OCI-LY3 (cell line): ENCODE measurements around the gene SLC25A25.

Source experiments
- H2AFZ ChIP-seq: fragments of 200-600, 300-600 bp; shearing (Covaris generic); 2 replicates; pipeline ENCODE4 v1.6.0; 2014; ENCODE audit warnings: antibody characterized with exemption, low read depth, low read length
- H3K27ac ChIP-seq: fragments of 200-600, 300-600 bp; sonication (generic); 2 replicates; pipeline ENCODE4 v1.5.1; 2014; ENCODE audit warnings: mild to moderate bottlenecking, low read length, moderate library complexity, mixed read lengths
- H3K27me3 ChIP-seq: fragments of 200-600, 300-600 bp; sonication (generic); 2 replicates; pipeline ENCODE4 v1.6.1; 2014; ENCODE audit warnings: low read depth, low read length, mixed read lengths
- H3K36me3 ChIP-seq: fragments of 200-600, 300-600 bp; sonication (generic); replicated peaks from 2 replicates; pipeline ENCODE3; 2014; ENCODE audit warnings: low read depth, low read length, mixed read lengths
- H3K4me1 ChIP-seq: fragments of 300-600, 200-600 bp; sonication (generic); 2 replicates; pipeline ENCODE4 v1.6.1; 2014; ENCODE audit warnings: low read length, mixed read lengths
- H3K4me2 ChIP-seq: fragments of 200-600, 300-600 bp; sonication (generic); 2 replicates; pipeline ENCODE4 v1.6.1; 2014; ENCODE audit warnings: low read length, mixed read lengths
- H3K4me3 ChIP-seq: fragments of 300-600, 200-600 bp; sonication (generic); 2 replicates; pipeline ENCODE4 v1.5.1; 2014; ENCODE audit warnings: antibody characterized with exemption, mild to moderate bottlenecking, low read length, moderate library complexity
- H3K79me2 ChIP-seq: fragments of 300-600, 200-600 bp; shearing (Covaris generic); 2 replicates; pipeline ENCODE4 v1.6.1; 2014; ENCODE audit warnings: mild to moderate bottlenecking, low read length, mixed read lengths
- H3K9ac ChIP-seq: fragments of 300-600, 200-600 bp; shearing (Covaris generic); 2 replicates; pipeline ENCODE4 v1.6.0; 2014; ENCODE audit warnings: mild to moderate bottlenecking, low read length, moderate library complexity
- H3K9me3 ChIP-seq: fragments of 200-600, 300-600 bp; shearing (Covaris generic); 2 replicates; pipeline ENCODE4 v1.6.1; 2014; ENCODE audit warnings: low read length, mixed read lengths; ENCODE audit not compliant: insufficient read depth
- H4K20me1 ChIP-seq: fragments of 200-600, 300-600 bp; sonication (generic); 2 replicates; pipeline ENCODE4 v1.6.1; 2016; ENCODE audit warnings: low read length, mixed read lengths; ENCODE audit not compliant: insufficient read depth
- EZH2phosphoT487 ChIP-seq: fragments of 200-600 bp; shearing (Covaris generic); IDR thresholded peaks from 2 replicates; pipeline ENCODE4 v1.6.1; 2018; ENCODE audit warnings: antibody characterized with exemption, mixed run types, low read depth
- TF ChIP-seq, protein P1 (sequence below): fragments of 200-600, 300-600 bp; sonication (generic); IDR thresholded peaks from 2 replicates; pipeline ENCODE4 v1.5.1; 2014; ENCODE audit warnings: antibody characterized with exemption, low read length, low read depth

The SLC25A25 gene

DNA sequence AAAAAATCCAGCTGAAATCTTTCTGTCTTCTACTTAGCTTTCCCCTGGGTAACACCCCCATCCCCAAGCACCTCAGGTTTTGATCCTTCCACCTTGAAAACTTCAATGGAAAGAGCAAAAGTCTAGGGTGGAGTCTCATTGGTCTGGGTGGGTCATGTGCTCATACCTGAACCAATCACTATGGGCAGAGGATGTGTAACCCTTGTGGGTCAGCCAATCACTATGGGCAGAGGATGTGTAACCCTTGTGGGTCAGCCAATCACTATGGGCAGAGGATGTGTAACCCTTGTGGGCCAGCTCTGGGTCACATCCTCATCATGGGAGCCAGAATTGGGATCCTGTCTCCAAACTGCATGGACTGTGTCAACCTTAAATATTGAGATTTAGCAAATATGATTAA is 19.4 kb upstream of the SLC25A25 start:
- H3K9ac ChIP-seq, result no peak overlapping the region
- no peaks in the 10 kb centered on the region for H3K9me3 ChIP-seq
- H3K27me3 ChIP-seq, result no peaks in the 10 kb centered on the region
- no peak overlapping the region for H3K4me2 ChIP-seq
- H4K20me1 ChIP-seq, result no peaks in the 10 kb centered on the region
- no peak overlapping the region for H3K27ac ChIP-seq
- no peaks in the 10 kb centered on the region for H3K4me1 ChIP-seq
- no peaks in the 10 kb centered on the region for H3K79me2 ChIP-seq
- no peaks in the 10 kb centered on the region for H3K36me3 ChIP-seq
- no peak overlapping the region for H2AFZ ChIP-seq
- no peak overlapping the region for H3K4me3 ChIP-seq
- TF ChIP-seq, protein P1, sequence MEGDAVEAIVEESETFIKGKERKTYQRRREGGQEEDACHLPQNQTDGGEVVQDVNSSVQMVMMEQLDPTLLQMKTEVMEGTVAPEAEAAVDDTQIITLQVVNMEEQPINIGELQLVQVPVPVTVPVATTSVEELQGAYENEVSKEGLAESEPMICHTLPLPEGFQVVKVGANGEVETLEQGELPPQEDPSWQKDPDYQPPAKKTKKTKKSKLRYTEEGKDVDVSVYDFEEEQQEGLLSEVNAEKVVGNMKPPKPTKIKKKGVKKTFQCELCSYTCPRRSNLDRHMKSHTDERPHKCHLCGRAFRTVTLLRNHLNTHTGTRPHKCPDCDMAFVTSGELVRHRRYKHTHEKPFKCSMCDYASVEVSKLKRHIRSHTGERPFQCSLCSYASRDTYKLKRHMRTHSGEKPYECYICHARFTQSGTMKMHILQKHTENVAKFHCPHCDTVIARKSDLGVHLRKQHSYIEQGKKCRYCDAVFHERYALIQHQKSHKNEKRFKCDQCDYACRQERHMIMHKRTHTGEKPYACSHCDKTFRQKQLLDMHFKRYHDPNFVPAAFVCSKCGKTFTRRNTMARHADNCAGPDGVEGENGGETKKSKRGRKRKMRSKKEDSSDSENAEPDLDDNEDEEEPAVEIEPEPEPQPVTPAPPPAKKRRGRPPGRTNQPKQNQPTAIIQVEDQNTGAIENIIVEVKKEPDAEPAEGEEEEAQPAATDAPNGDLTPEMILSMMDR, result no peak
- TF ChIP-seq EZH2phosphoT487, result no peak

DNA sequence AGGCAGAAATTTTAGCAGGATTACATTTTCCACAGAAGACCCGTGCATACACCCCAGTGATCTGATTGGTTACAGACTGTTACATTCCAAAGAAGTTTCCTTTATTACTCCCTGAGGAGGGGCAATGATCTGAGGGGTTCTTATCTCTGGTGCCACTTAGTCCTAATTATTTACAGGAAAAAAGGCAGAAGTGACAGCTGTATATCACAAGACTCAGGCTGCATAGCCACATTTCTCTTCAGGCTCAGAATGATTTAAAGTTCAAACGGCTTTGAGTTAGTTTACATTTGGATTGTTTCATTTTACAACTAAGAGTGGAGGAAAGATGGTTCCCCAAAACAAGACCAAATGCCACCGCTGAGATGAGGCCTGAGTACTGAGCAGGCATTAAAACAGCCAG is 18.2 kb upstream of the SLC25A25 start:
- H3K27ac ChIP-seq, result no peak overlapping the region
- H3K9ac ChIP-seq, result no peak overlapping the region
- H3K27me3 ChIP-seq, result no peaks in the 10 kb centered on the region
- H3K79me2 ChIP-seq, result no peaks in the 10 kb centered on the region
- H4K20me1 ChIP-seq, result no peaks in the 10 kb centered on the region
- TF ChIP-seq EZH2phosphoT487, result no peak
- TF ChIP-seq, protein P1, result no peak
- no peak overlapping the region for H2AFZ ChIP-seq
- no peaks in the 10 kb centered on the region for H3K36me3 ChIP-seq
- no peak overlapping the region for H3K4me2 ChIP-seq
- H3K4me3 ChIP-seq, result no peak overlapping the region
- no peaks in the 10 kb centered on the region for H3K9me3 ChIP-seq
- H3K4me1 ChIP-seq, result peaks cover 5% of the 10 kb centered on the region

DNA sequence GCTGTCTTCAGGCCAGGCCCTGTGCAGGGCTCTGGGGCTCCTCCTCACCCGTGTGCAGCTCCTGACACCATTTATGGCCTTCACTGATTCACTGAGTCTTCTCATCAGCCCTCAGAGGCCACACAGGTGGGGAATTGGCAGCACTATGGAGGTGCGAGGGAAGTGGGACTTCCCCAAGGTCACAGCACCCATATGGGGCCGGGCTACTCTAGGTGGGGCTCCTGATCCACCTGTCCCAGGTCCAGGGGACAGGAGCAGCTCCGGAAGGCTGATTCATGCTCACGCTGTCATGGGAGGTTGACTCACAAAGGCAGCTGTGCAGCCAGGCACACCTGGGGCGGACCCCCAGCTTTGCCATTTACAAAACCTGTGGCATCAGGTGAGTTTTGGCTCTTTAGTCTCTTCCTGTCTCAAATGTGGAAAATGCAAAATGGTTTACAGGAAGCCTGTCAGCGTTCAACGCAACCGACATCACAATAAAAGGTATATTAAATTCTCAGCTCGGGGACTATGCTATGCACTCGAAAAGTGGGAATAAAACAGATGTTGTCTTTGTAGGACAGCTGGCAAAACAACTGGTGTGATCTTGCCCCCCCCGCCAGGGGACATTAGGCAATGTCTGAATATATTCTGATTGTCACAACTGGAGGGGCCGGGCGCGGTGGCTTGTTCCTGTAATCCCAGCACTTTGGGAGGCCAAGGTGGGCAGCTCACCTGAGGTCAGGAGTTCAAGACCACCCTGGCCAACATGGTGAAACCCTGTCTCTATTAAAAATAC is 15.9 kb upstream of the SLC25A25 start:
- Histone ChIP-seq H2AFZ (no peak overlapping the region), H3K27ac (no peak overlapping the region), H3K4me3 (no peak overlapping the region), H3K4me1 (peaks cover 5% of the 10 kb centered on the region), H3K4me2 (no peak overlapping the region), H3K9ac (no peak overlapping the region), H3K36me3 (no peaks in the 10 kb centered on the region), H3K27me3 (no peaks in the 10 kb centered on the region), H3K79me2 (no peaks in the 10 kb centered on the region), H4K20me1 (no peaks in the 10 kb centered on the region), H3K9me3 (no peaks in the 10 kb centered on the region)
- no peak for TF ChIP-seq EZH2phosphoT487
- TF ChIP-seq, protein P1, result no peak

DNA sequence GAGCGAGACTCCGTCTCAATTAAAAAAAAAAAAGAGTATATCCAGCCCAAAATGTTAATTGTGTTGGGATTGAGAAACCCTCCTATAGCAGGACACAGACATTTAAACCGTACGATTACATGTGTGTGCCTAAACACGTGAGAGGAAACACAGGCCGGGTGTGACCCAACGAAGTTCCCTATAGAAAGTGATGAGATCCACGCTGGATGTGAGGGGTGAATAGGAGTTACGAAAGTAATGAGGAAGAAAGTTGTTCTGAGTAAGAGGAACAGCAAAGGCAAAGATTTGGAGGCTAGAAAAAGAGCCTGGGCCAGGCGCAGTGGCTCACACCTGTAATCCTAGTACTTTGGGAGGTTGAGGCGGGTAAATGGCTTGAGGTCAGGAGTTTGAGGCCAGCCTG is 14.5 kb upstream of the SLC25A25 start:
- TF ChIP-seq, protein P1, result no peak
- no peak for TF ChIP-seq EZH2phosphoT487
- Histone ChIP-seq H3K9ac (no peak overlapping the region), H3K36me3 (no peaks in the 10 kb centered on the region), H3K4me1 (peaks cover 5% of the 10 kb centered on the region), H3K79me2 (no peaks in the 10 kb centered on the region), H3K9me3 (no peaks in the 10 kb centered on the region), H3K4me3 (no peak overlapping the region), H3K4me2 (no peak overlapping the region), H3K27me3 (no peaks in the 10 kb centered on the region), H2AFZ (no peak overlapping the region), H3K27ac (no peak overlapping the region), H4K20me1 (no peaks in the 10 kb centered on the region)
